Mesothelial cell of epicardium (in vitro differentiated cells): Measurements from ENCODE around the gene DXO. TPM values are rescaled to one million over a fixed set of nuclear protein-coding genes. Genes with fewer than 3 reads are reported as not detected.

ENCODE experiments used
- DNase-seq, 2 experiments: peaks; one replicate each; pipeline ENCODE4 v3.0.0; 2021; ENCODE audit warnings: low spot score in 2 of 2; ENCODE audit not compliant: unreplicated experiment in 2 of 2
- H3K27ac Mint-ChIP-seq: 2 replicates; pipeline ENCODE4 v1.8.0; 2021; ENCODE audit warnings: mixed read lengths
- H3K27me3 Mint-ChIP-seq: 2 replicates; pipeline ENCODE4 v1.8.0; 2021; ENCODE audit warnings: low read depth, mixed read lengths
- H3K36me3 Mint-ChIP-seq: 2 replicates; pipeline ENCODE4 v1.8.0; 2021; ENCODE audit warnings: mixed read lengths
- H3K4me1 Mint-ChIP-seq: 2 replicates; pipeline ENCODE4 v1.8.0; 2021; ENCODE audit warnings: mixed read lengths
- H3K4me3 Mint-ChIP-seq: 2 replicates; pipeline ENCODE4 v1.8.0; 2021; ENCODE audit warnings: mild to moderate bottlenecking, moderate library complexity, mixed read lengths
- H3K9me3 Mint-ChIP-seq: 2 replicates; pipeline ENCODE4 v1.8.0; 2021; ENCODE audit warnings: mixed read lengths
- CTCF ChIP-seq: fragments of 200-600 bp; sonication (generic); IDR thresholded peaks from one replicate; pipeline ENCODE4 v1.5.0; 2021; ENCODE audit warnings: antibody characterized with exemption; ENCODE audit not compliant: unreplicated experiment
- microRNA-seq: library from miRNA; unstranded; fragments of <30 nt; microRNA quantifications from one replicate; pipeline ENCODE4 v1.2.0, GENCODE V29; 2021; ENCODE audit warnings: inconsistent platforms, mixed read lengths
- total RNA-seq: library from RNA; stranded (reverse); gene quantifications from 3 replicates; pipeline ENCODE4 v1.2.1, GENCODE V29; 2021

Gene DXO
- total RNA-seq, 1 donor from 2014 or later: 28.1 TPM

GRCh38 chr6:31928672-31928939, 43.3 kb downstream of the DXO start:
- Mint-ChIP-seq H3K9me3 (no peaks in the 10 kb centered on the region), H3K36me3 (no peaks in the 10 kb centered on the region), H3K27me3 (peaks cover 21% of the 10 kb centered on the region), H3K4me1 (no peaks in the 10 kb centered on the region), H3K27ac (no peak overlapping the region), H3K4me3 (no peak overlapping the region)
- no peak for TF ChIP-seq CTCF
- no peak for DNase-seq

GRCh38 chr6:31927863-31928671, 43.9 kb downstream of the DXO start:
- no peaks in the 10 kb centered on the region for H3K4me1 Mint-ChIP-seq
- H3K27me3 Mint-ChIP-seq: peaks cover 18% of the 10 kb centered on the region
- no peak for DNase-seq
- H3K4me3 Mint-ChIP-seq: no peak overlapping the region
- H3K27ac Mint-ChIP-seq: no peak overlapping the region
- no peak for TF ChIP-seq CTCF
- no peaks in the 10 kb centered on the region for H3K9me3 Mint-ChIP-seq
- H3K36me3 Mint-ChIP-seq: no peaks in the 10 kb centered on the region

GRCh38 chr6:31927242-31927862, 44.6 kb downstream of the DXO start, which contains the start of gene C2:
Gene C2 (plus strand): TSS chr6:31927717. CDS start chr6:31927753, 36 bp downstream.
- H3K36me3 Mint-ChIP-seq: no peaks in the 10 kb centered on the region
- H3K4me3 Mint-ChIP-seq: no peak within 1 kb of the TSS
- no peaks in the 10 kb centered on the region for H3K4me1 Mint-ChIP-seq
- no peaks in the 10 kb centered on the region for H3K9me3 Mint-ChIP-seq
- no peak within 1 kb of the TSS for H3K27ac Mint-ChIP-seq
- no peak for DNase-seq
- H3K27me3 Mint-ChIP-seq: peaks cover 16% of the 10 kb centered on the region
- TF ChIP-seq CTCF: no peak

GRCh38 chr6:31922942-31923341, 49.0 kb downstream of the DXO start:
- no peaks in the 10 kb centered on the region for H3K36me3 Mint-ChIP-seq
- H3K9me3 Mint-ChIP-seq: no peaks in the 10 kb centered on the region
- no peak overlapping the region for H3K27ac Mint-ChIP-seq
- H3K27me3 Mint-ChIP-seq: peaks cover 12% of the 10 kb centered on the region
- no peak overlapping the region for H3K4me3 Mint-ChIP-seq
- peaks cover 4% of the 10 kb centered on the region for H3K4me1 Mint-ChIP-seq
- TF ChIP-seq CTCF: no peak
- no peak for DNase-seq

GRCh38 chr6:31920811-31921210, 51.1 kb downstream of the DXO start:
- H3K27me3 Mint-ChIP-seq: no peaks in the 10 kb centered on the region
- no peaks in the 10 kb centered on the region for H3K9me3 Mint-ChIP-seq
- TF ChIP-seq CTCF: no peak
- H3K4me1 Mint-ChIP-seq: peaks cover 6% of the 10 kb centered on the region
- H3K27ac Mint-ChIP-seq: no peak overlapping the region
- H3K4me3 Mint-ChIP-seq: no peak overlapping the region
- H3K36me3 Mint-ChIP-seq: no peaks in the 10 kb centered on the region
- no peak for DNase-seq

Small RNAs within 50 kb of the gene (microRNA-seq; reads per million reads assigned to microRNA genes)
- gene MIR1236: 1.2 reads per million

Other genes with a start within 250 kb of the DXO start
- 0.16 to 0.33 TPM (median 0.25 TPM) in 3 replicates for gene MPIG6B, start 248.8 kb downstream of the DXO start, total RNA-seq
- 142 to 144 TPM (median 143 TPM) in 3 replicates for gene DDAH2, start 242.8 kb downstream of the DXO start, total RNA-seq
- 133 to 139 TPM (median 136 TPM) in 3 replicates for gene CLIC1, start 235.6 kb downstream of the DXO start, total RNA-seq
- 38.6 to 48.2 TPM (median 42.9 TPM) in 3 replicates for gene MSH5, start 232.1 kb downstream of the DXO start, total RNA-seq
- 8.7 to 12.8 TPM (median 11.6 TPM) in 3 replicates for gene SAPCD1, start 209.5 kb downstream of the DXO start, total RNA-seq
- gene VWA7, start 194.8 kb downstream of the DXO start, total RNA-seq: 1.5 to 1.8 TPM (median 1.6 TPM) in 3 replicates
- 82.8 to 90.4 TPM (median 83.8 TPM) in 3 replicates for gene VARS1, start 176.4 kb downstream of the DXO start, total RNA-seq
- 55.8 to 58.2 TPM (median 57.0 TPM) in 3 replicates for gene LSM2, start 165.2 kb downstream of the DXO start, total RNA-seq
- 1.7 to 2.2 TPM (median 2.1 TPM) in 3 replicates for gene HSPA1L, start 156.9 kb downstream of the DXO start, total RNA-seq
- 61.3 to 70.1 TPM (median 61.7 TPM) in 3 replicates for gene HSPA1A, start 156.6 kb downstream of the DXO start, total RNA-seq
- 105 to 109 TPM (median 108 TPM) in 3 replicates for gene HSPA1B, start 144.4 kb downstream of the DXO start, total RNA-seq
- gene NEU1, start 109.3 kb downstream of the DXO start, total RNA-seq: 23.2 to 24.7 TPM (median 24.4 TPM) in 3 replicates
- 0.40 to 0.94 TPM (median 0.66 TPM) in 3 replicates for gene SLC44A4, start 93.1 kb downstream of the DXO start, total RNA-seq
- 127 to 135 TPM (median 129 TPM) in 3 replicates for gene EHMT2, start 74.4 kb downstream of the DXO start, total RNA-seq
- gene ZBTB12, start 70.1 kb downstream of the DXO start, total RNA-seq: 35.3 to 37.1 TPM (median 35.9 TPM) in 3 replicates
- gene C2, start 44.4 kb downstream of the DXO start, total RNA-seq: 1.6 to 2.9 TPM (median 2.7 TPM) in 3 replicates
- 1.4 to 2.4 TPM (median 1.8 TPM) in 3 replicates for gene CFB, start 26.0 kb downstream of the DXO start, total RNA-seq
- gene NELFE, start 13.2 kb downstream of the DXO start, total RNA-seq: 55.5 to 60.0 TPM (median 59.8 TPM) in 3 replicates
- 78.6 to 84.3 TPM (median 82.0 TPM) in 3 replicates for gene SKIC2, start 13.0 kb downstream of the DXO start, total RNA-seq
- gene C4A, start 9.9 kb upstream of the DXO start, total RNA-seq: 12.0 to 15.3 TPM (median 12.3 TPM) in 3 replicates
- gene C4B, start 42.7 kb upstream of the DXO start, total RNA-seq: 10.4 to 12.5 TPM (median 11.5 TPM) in 3 replicates
- 0.58 to 1.2 TPM (median 0.91 TPM) in 3 replicates for gene CYP21A2, start 66.3 kb upstream of the DXO start, total RNA-seq
- 10.8 to 13.9 TPM (median 13.6 TPM) in 3 replicates for gene TNXB, start 137.2 kb upstream of the DXO start, total RNA-seq
- 95.8 to 99.8 TPM (median 96.3 TPM) in 3 replicates for gene ATF6B, start 156.1 kb upstream of the DXO start, total RNA-seq
- 5.4 to 6.0 TPM (median 6.0 TPM) in 3 replicates for gene FKBPL, start 158.2 kb upstream of the DXO start, total RNA-seq
- 3.0 to 4.5 TPM (median 3.4 TPM) in 3 replicates for gene PRRT1, start 179.8 kb upstream of the DXO start, total RNA-seq
- gene PPT2, start 182.0 kb upstream of the DXO start, total RNA-seq: 49.3 to 58.6 TPM (median 51.5 TPM) in 3 replicates
- 45.7 to 48.3 TPM (median 45.7 TPM) in 3 replicates for gene EGFL8, start 192.5 kb upstream of the DXO start, total RNA-seq
- 63.2 to 69.0 TPM (median 64.6 TPM) in 3 replicates for gene AGPAT1, start 203.9 kb upstream of the DXO start, total RNA-seq
- 60.7 to 62.8 TPM (median 62.1 TPM) in 3 replicates for gene RNF5, start 206.3 kb upstream of the DXO start, total RNA-seq
- gene AGER, start 212.1 kb upstream of the DXO start, total RNA-seq: 23.7 to 28.1 TPM (median 27.5 TPM) in 3 replicates
- 236 to 250 TPM (median 246 TPM) in 3 replicates for gene PBX2, start 218.1 kb upstream of the DXO start, total RNA-seq
- 7.6 to 10.1 TPM (median 8.6 TPM) in 3 replicates for gene GPSM3, start 220.5 kb upstream of the DXO start, total RNA-seq